Occipital lobe (tissue), 2 donors: ENCODE data around the gene CKS1B. TPM values are rescaled to one million over a fixed set of nuclear protein-coding genes. Genes with fewer than 3 reads are reported as not detected.

Experiments
- DNase-seq: peaks from one replicate; lab custom pipeline; 2025; lab: John Stamatoyannopoulos, UW
- total RNA-seq: library from RNA; depleted of rRNA; stranded (reverse); fragments of >200 nt; gene quantifications from one replicate; pipeline ENCODE4 v1.2.3, GENCODE V29; 2014

CKS1B gene
- total RNA-seq, 1 donor from 2014 or later = 12.2 TPM

GRCh38 chr1:155001425-155001674 lies 26.9 kb downstream of the CKS1B start:
- DNase-seq = no peak

- DNase-seq = peak; percentile 100
These were observed 27.4 kb downstream of the CKS1B start for GRCh38 chr1:155001675-155002463.

DNA sequence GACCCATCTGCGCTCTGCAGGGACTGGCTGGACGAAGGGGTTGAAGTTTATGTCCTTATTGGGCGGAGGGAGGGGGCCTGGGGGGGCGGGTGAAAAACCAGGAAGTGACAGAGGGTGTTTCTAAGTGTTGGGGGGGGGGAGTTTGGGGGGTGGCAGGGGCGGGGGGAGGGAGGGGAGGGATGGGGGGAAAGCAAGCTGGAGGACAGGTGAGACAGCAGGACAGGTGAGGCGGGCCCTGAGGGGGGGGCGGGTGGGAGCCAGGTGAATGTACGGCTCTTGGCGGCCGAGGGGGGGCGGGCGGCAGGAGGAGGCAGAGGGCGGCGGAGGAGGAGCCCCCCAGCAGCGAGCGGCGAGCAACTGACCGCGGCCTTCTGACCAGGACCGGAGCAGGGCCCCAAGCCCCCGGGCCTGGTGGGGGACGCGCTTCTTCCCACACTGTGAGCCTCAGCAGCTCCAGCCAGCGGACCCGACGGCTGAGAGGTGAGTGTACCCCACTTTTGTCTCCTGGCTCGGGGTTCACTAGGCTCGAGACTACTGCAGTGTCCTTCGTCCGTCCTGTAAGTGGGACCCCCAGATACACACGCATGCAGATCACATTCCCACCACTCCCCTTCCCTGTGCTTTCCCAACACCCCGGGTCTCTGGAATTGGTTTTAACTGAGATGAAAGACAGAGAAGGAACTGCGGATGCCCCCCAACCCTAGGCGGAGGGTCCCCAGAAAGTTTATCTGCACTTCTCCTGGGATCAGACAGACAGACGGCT lies 28.2 kb downstream of the CKS1B start, which contains the start of gene ZBTB7B:
ZBTB7B (plus strand) TSS at position 339 of the 763 bp plus-strand sequence. CDS start 11,859 bp downstream, outside the sequence.
- no peak for DNase-seq

- no peak for DNase-seq
These were observed 28.8 kb downstream of the CKS1B start for GRCh38 chr1:155003227-155003765.

DNA sequence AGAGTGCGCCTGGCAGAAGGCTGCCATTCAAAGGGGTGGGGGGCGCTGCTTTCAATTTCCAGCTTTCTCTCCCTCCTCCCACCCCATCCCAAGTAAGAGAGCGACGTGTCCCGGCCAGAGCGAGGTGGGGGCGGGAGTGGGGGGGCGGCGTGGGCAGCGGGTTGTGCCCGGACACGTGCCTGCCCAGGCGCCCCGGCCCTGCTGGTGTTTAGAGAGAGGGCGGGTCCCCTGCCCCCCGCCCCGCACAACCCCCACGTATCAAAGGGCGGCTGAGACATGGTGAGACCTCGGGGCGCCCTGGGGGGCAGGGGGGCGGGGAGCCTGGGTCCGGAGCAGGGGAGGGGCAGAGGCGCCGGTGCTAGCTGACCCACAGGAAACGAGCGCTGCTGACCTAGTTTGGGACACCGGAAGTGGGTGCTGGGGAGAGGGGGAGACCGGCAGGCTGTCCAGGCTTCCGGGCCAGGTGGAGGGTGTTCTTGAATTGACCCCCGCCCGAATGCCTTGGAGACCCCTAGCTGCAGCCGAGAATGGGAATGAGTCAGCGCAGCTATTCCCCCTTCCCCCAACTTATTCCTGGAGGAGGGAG lies 29.4 kb downstream of the CKS1B start:
- peak; percentile 64 for DNase-seq

- no peak for DNase-seq
These were observed 30.0 kb downstream of the CKS1B start for GRCh38 chr1:155004352-155005075.

DNA sequence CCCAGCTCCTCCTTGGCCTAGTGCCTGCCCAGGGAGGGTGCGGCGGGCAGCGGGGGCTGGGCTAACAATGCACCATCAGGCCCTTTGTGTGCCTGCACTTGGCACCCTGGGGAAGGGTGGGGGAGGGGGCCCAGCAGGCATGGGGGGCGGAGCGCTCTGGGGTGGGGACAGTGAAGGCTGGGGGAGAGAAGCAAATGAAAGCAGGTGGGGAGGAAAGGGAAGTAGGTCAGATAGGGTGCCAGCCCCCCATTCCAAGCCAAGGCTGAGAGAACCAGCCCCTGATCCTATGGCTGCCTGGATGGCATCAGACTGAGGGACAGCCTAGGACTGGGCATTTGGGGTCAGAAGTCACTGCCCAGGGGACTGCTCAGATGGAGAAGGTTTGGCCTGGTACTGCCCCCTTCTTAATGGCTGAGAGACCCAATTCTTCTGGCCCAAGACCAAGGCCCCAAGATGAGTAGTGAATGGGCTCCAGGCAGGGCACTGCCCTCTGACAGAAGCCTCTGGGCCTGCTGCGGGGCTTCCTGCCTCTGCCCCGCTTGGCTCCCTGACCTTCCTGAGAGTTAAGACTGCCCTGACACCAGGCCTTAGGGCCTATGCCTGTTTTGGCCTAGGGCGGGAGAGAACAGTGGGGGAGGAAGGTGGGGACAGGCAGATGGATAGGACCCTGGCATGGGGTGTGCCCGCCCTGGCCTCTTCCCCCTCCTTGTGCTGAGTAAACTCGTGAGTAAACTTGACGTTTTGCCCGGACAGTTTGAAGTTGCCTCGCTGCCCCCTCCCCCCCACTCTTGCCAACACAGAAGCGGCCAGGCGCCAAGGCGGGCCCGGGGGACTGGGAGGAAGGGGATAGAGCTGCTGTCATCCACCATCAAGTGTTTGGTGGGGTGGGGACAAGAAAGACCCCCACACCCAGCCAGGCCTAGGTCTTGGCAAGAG lies 30.9 kb downstream of the CKS1B start:
- DNase-seq = peak; percentile 47

DNA sequence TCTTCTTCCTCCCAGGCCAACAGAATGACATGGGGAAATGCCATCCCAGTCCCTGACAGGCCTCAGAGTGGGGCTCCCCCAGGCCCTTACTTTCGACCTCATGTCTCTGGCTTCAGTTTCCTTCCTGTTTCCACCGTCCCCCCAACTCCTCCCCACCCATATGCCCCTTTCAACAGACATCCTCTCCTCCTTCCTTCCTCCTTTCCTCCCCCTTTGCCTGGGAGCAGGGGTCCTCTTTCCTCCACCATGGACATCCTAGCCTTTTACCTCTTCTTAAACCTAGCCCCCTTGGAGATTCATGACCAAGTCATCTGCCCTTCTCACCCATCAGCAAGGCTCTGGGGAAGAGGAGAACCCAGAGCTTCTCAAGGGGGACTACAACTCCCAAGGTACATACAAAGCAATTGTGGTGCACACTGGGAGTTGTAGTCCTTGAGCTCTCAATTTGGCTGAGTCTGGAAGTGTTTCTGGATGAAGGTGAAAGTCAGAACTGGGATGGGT lies 32.2 kb downstream of the CKS1B start:
- DNase-seq = peak; percentile 30

- DNase-seq = no peak
These were observed 32.9 kb downstream of the CKS1B start for GRCh38 chr1:155007251-155007828.

GRCh38 chr1:155008015-155008941 lies 33.8 kb downstream of the CKS1B start:
- no peak for DNase-seq

GRCh38 chr1:155009221-155009711 lies 34.8 kb downstream of the CKS1B start:
- no peak for DNase-seq

GRCh38 chr1:155009742-155010141 lies 35.3 kb downstream of the CKS1B start:
- no peak for DNase-seq

DNA sequence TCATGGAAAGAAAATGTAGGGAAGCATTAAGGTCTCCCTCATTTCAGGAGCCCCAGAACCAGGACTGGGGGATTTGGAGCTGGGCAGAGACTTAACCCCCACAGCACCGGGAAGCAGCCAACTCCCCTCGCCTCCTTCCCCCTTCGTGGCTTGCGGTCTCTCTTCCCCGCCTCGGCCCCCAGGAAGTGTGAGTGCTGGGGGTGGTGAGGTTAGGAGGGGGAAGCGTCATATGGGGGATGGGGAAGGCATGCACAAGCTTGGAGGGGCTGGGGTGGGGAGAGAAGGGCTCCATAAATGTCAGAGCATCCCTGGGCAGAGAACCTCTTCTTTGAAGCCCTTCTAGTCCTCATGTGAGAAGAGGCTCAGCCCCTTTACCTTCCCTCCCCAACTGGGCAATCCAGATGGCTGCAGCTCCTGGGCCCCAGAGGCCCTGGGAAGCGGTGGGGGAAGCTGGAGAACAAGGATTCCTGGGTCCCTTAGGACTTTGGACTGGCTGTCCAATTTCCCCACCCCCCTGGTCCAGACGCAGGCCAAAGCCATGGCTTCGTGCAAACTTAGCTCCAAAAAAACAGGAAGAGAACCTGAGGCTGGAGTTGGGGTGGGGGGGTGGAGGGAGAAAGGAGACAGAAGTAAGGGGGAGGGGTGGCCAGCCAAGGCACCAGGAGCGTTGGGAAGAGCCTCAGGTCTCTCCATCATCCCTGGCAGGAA lies 35.9 kb downstream of the CKS1B start:
- no peak for DNase-seq

DNA sequence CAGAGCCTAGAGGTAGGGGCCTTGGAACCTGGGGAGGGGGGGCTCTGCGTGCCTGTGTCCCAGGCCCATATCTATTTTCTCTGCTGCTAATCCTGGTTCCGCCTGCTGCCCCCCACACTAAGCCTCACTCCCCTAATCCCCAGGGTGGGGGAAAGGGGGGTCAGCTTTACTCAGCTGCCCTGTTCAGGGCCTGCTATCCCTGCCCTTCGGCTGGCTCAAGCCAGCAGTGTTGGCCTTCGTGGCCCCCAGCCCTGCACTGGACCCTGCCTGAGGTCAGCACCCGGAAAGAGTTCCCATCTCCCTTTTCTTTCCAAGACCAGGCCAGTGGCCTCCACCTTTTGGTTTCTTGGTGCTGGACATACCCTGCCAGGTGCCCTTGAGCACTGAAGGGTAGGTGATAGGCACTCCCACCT lies 36.5 kb downstream of the CKS1B start:
- no peak for DNase-seq

DNA sequence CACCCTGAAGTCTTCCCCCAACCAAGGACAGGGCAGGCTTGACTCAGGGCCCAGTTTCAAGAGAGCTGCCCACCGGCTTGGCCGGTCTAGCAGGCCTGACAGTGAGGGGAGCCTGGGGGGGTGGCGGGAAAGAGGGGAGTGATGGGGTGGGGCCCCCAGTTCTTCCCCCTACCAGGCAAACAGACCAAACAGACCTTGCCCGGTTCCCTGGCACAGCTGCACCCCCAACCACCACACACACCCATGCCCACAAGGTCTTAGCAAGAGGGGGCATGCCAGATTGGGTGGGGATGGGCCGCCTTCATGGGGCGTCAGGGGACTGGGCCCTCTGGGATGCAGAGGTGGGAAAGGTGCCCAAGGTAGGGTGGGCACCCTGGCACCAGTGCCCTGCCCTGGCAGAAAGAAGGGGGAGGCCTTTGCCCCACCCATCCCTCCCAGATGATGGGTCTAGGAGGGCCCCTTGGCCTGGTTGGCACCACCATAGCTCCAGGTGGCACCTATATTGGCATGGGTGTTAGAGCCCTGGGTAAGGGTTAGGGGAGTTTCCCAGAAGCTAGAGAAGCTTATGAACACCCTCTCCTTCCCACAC lies 37.0 kb downstream of the CKS1B start:
- DNase-seq = no peak

GRCh38 chr1:155012026-155012546 lies 37.6 kb downstream of the CKS1B start:
- DNase-seq = peak; percentile 84
